ENCODE data around the gene SCN7A.
"Not testable (repeated sequence)": the region's sequence is repeated elsewhere in the genome, so short reads cannot be mapped to it uniquely, and the experiment has no call there.

Gene SCN7A

GRCh38 chr2:166455823-166456222 lies 38.2 kb downstream of the SCN7A start:
- H3K4me1 ChIP-seq (ENCODE audit: control insufficient read depth in 1 of 2, insufficient read depth in 2 of 2, low read length in 2 of 2); H3K9ac ChIP-seq (ENCODE audit: low read depth in 1 of 2, low read length in 2 of 2); H3K36me3 ChIP-seq (ENCODE audit: control insufficient read depth in 1 of 2, insufficient read depth in 2 of 2, low read length in 2 of 2): not testable (repeated sequence)

GRCh38 chr2:166454006-166454595 lies 39.9 kb downstream of the SCN7A start:
- no peak overlapping the region for H3K4me3 ChIP-seq (ENCODE audit: low read depth in 1 of 2, low read length in 2 of 2)
- H3K9ac ChIP-seq (ENCODE audit: low read depth in 1 of 2, low read length in 2 of 2): no peak overlapping the region
- no peaks in the 10 kb centered on the region for H3K27me3 ChIP-seq (ENCODE audit: control insufficient read depth in 1 of 2, insufficient read depth in 2 of 2, low read length in 2 of 2)
- H3K27ac ChIP-seq (ENCODE audit: low read depth, low read length): no peak overlapping the region
- no peaks in the 10 kb centered on the region for H3K4me1 ChIP-seq (ENCODE audit: control insufficient read depth in 1 of 2, insufficient read depth in 2 of 2, low read length in 2 of 2)
- no peaks in the 10 kb centered on the region for H3K36me3 ChIP-seq (ENCODE audit: control insufficient read depth in 1 of 2, insufficient read depth in 2 of 2, low read length in 2 of 2)
- H3K9me3 ChIP-seq (ENCODE audit: control insufficient read depth in 1 of 2, low read length in 2 of 2): no peaks in the 10 kb centered on the region

More at GRCh38 chr2:166455823-166456222, 38.2 kb downstream of the SCN7A start:
- not testable (repeated sequence) for H3K9me3 ChIP-seq (ENCODE audit: control insufficient read depth in 1 of 2, low read length in 2 of 2); H3K27me3 ChIP-seq (ENCODE audit: control insufficient read depth in 1 of 2, insufficient read depth in 2 of 2, low read length in 2 of 2); H3K27ac ChIP-seq (ENCODE audit: low read depth, low read length); H3K4me3 ChIP-seq (ENCODE audit: low read depth in 1 of 2, low read length in 2 of 2)

- Histone ChIP-seq H3K9me3 (ENCODE audit: control insufficient read depth in 1 of 2, low read length in 2 of 2) (no peaks in the 10 kb centered on the region), H3K4me3 (ENCODE audit: low read depth in 1 of 2, low read length in 2 of 2) (no peak overlapping the region), H3K27ac (ENCODE audit: low read depth, low read length) (no peak overlapping the region), H3K9ac (ENCODE audit: low read depth in 1 of 2, low read length in 2 of 2) (no peak overlapping the region), H3K4me1 (ENCODE audit: control insufficient read depth in 1 of 2, insufficient read depth in 2 of 2, low read length in 2 of 2) (no peaks in the 10 kb centered on the region), H3K36me3 (ENCODE audit: control insufficient read depth in 1 of 2, insufficient read depth in 2 of 2, low read length in 2 of 2) (no peaks in the 10 kb centered on the region), H3K27me3 (ENCODE audit: control insufficient read depth in 1 of 2, insufficient read depth in 2 of 2, low read length in 2 of 2) (no peaks in the 10 kb centered on the region)
Observed at GRCh38 chr2:166451468-166451867, 42.6 kb downstream of the SCN7A start.

- Histone ChIP-seq H3K36me3 (ENCODE audit: control insufficient read depth in 1 of 2, insufficient read depth in 2 of 2, low read length in 2 of 2) (no peaks in the 10 kb centered on the region), H3K27me3 (ENCODE audit: control insufficient read depth in 1 of 2, insufficient read depth in 2 of 2, low read length in 2 of 2) (no peaks in the 10 kb centered on the region), H3K4me1 (ENCODE audit: control insufficient read depth in 1 of 2, insufficient read depth in 2 of 2, low read length in 2 of 2) (no peaks in the 10 kb centered on the region), H3K27ac (ENCODE audit: low read depth, low read length) (no peak overlapping the region), H3K9ac (ENCODE audit: low read depth in 1 of 2, low read length in 2 of 2) (no peak overlapping the region), H3K9me3 (ENCODE audit: control insufficient read depth in 1 of 2, low read length in 2 of 2) (no peaks in the 10 kb centered on the region), H3K4me3 (ENCODE audit: low read depth in 1 of 2, low read length in 2 of 2) (no peak overlapping the region)
Observed at GRCh38 chr2:166449439-166449838, 44.6 kb downstream of the SCN7A start.

GRCh38 chr2:166448106-166448505 lies 45.9 kb downstream of the SCN7A start:
- no peak overlapping the region for H3K9ac ChIP-seq (ENCODE audit: low read depth in 1 of 2, low read length in 2 of 2)
- no peaks in the 10 kb centered on the region for H3K36me3 ChIP-seq (ENCODE audit: control insufficient read depth in 1 of 2, insufficient read depth in 2 of 2, low read length in 2 of 2)
- H3K4me1 ChIP-seq (ENCODE audit: control insufficient read depth in 1 of 2, insufficient read depth in 2 of 2, low read length in 2 of 2): no peaks in the 10 kb centered on the region

GRCh38 chr2:166444306-166444705 lies 49.7 kb downstream of the SCN7A start:
- no peak overlapping the region for H3K27ac ChIP-seq (ENCODE audit: low read depth, low read length)
- H3K4me3 ChIP-seq (ENCODE audit: low read depth in 1 of 2, low read length in 2 of 2): no peak overlapping the region
- H3K36me3 ChIP-seq (ENCODE audit: control insufficient read depth in 1 of 2, insufficient read depth in 2 of 2, low read length in 2 of 2): no peaks in the 10 kb centered on the region
- H3K9ac ChIP-seq (ENCODE audit: low read depth in 1 of 2, low read length in 2 of 2): no peak overlapping the region
- H3K4me1 ChIP-seq (ENCODE audit: control insufficient read depth in 1 of 2, insufficient read depth in 2 of 2, low read length in 2 of 2): no peaks in the 10 kb centered on the region
- H3K27me3 ChIP-seq (ENCODE audit: control insufficient read depth in 1 of 2, insufficient read depth in 2 of 2, low read length in 2 of 2): no peaks in the 10 kb centered on the region
- no peaks in the 10 kb centered on the region for H3K9me3 ChIP-seq (ENCODE audit: control insufficient read depth in 1 of 2, low read length in 2 of 2)

More at GRCh38 chr2:166448106-166448505, 45.9 kb downstream of the SCN7A start:
- H3K4me3 ChIP-seq (ENCODE audit: low read depth in 1 of 2, low read length in 2 of 2): no peak overlapping the region
- no peaks in the 10 kb centered on the region for H3K9me3 ChIP-seq (ENCODE audit: control insufficient read depth in 1 of 2, low read length in 2 of 2)
- no peaks in the 10 kb centered on the region for H3K27me3 ChIP-seq (ENCODE audit: control insufficient read depth in 1 of 2, insufficient read depth in 2 of 2, low read length in 2 of 2)
- no peak overlapping the region for H3K27ac ChIP-seq (ENCODE audit: low read depth, low read length)

- H3K9me3 ChIP-seq (ENCODE audit: control insufficient read depth in 1 of 2, low read length in 2 of 2): no peaks in the 10 kb centered on the region
- no peak overlapping the region for H3K4me3 ChIP-seq (ENCODE audit: low read depth in 1 of 2, low read length in 2 of 2)
- no peaks in the 10 kb centered on the region for H3K27me3 ChIP-seq (ENCODE audit: control insufficient read depth in 1 of 2, insufficient read depth in 2 of 2, low read length in 2 of 2)
- no peak overlapping the region for H3K27ac ChIP-seq (ENCODE audit: low read depth, low read length)
- no peaks in the 10 kb centered on the region for H3K4me1 ChIP-seq (ENCODE audit: control insufficient read depth in 1 of 2, insufficient read depth in 2 of 2, low read length in 2 of 2)
- H3K9ac ChIP-seq (ENCODE audit: low read depth in 1 of 2, low read length in 2 of 2): no peak overlapping the region
- no peaks in the 10 kb centered on the region for H3K36me3 ChIP-seq (ENCODE audit: control insufficient read depth in 1 of 2, insufficient read depth in 2 of 2, low read length in 2 of 2)
Observed at GRCh38 chr2:166440313-166440712, 53.7 kb downstream of the SCN7A start.

- H3K4me3 ChIP-seq (ENCODE audit: low read depth in 1 of 2, low read length in 2 of 2): no peak overlapping the region
- no peaks in the 10 kb centered on the region for H3K9me3 ChIP-seq (ENCODE audit: control insufficient read depth in 1 of 2, low read length in 2 of 2)
- H3K36me3 ChIP-seq (ENCODE audit: control insufficient read depth in 1 of 2, insufficient read depth in 2 of 2, low read length in 2 of 2): no peaks in the 10 kb centered on the region
- no peak overlapping the region for H3K27ac ChIP-seq (ENCODE audit: low read depth, low read length)
- H3K9ac ChIP-seq (ENCODE audit: low read depth in 1 of 2, low read length in 2 of 2): no peak overlapping the region
- H3K27me3 ChIP-seq (ENCODE audit: control insufficient read depth in 1 of 2, insufficient read depth in 2 of 2, low read length in 2 of 2): no peaks in the 10 kb centered on the region
- H3K4me1 ChIP-seq (ENCODE audit: control insufficient read depth in 1 of 2, insufficient read depth in 2 of 2, low read length in 2 of 2): no peaks in the 10 kb centered on the region
Observed at GRCh38 chr2:166439078-166439477, 55.0 kb downstream of the SCN7A start.

GRCh38 chr2:166436976-166437375 lies 57.1 kb downstream of the SCN7A start:
- Histone ChIP-seq H3K9me3 (ENCODE audit: control insufficient read depth in 1 of 2, low read length in 2 of 2) (no peaks in the 10 kb centered on the region), H3K27me3 (ENCODE audit: control insufficient read depth in 1 of 2, insufficient read depth in 2 of 2, low read length in 2 of 2) (no peaks in the 10 kb centered on the region), H3K4me1 (ENCODE audit: control insufficient read depth in 1 of 2, insufficient read depth in 2 of 2, low read length in 2 of 2) (no peaks in the 10 kb centered on the region), H3K36me3 (ENCODE audit: control insufficient read depth in 1 of 2, insufficient read depth in 2 of 2, low read length in 2 of 2) (no peaks in the 10 kb centered on the region), H3K4me3 (ENCODE audit: low read depth in 1 of 2, low read length in 2 of 2) (no peak overlapping the region), H3K27ac (ENCODE audit: low read depth, low read length) (no peak overlapping the region), H3K9ac (ENCODE audit: low read depth in 1 of 2, low read length in 2 of 2) (no peak overlapping the region)

- H3K27ac ChIP-seq (ENCODE audit: low read depth, low read length): no peak overlapping the region
- no peaks in the 10 kb centered on the region for H3K27me3 ChIP-seq (ENCODE audit: control insufficient read depth in 1 of 2, insufficient read depth in 2 of 2, low read length in 2 of 2)
- no peaks in the 10 kb centered on the region for H3K9me3 ChIP-seq (ENCODE audit: control insufficient read depth in 1 of 2, low read length in 2 of 2)
- H3K4me3 ChIP-seq (ENCODE audit: low read depth in 1 of 2, low read length in 2 of 2): no peak overlapping the region
- no peak overlapping the region for H3K9ac ChIP-seq (ENCODE audit: low read depth in 1 of 2, low read length in 2 of 2)
- H3K4me1 ChIP-seq (ENCODE audit: control insufficient read depth in 1 of 2, insufficient read depth in 2 of 2, low read length in 2 of 2): no peaks in the 10 kb centered on the region
- no peaks in the 10 kb centered on the region for H3K36me3 ChIP-seq (ENCODE audit: control insufficient read depth in 1 of 2, insufficient read depth in 2 of 2, low read length in 2 of 2)
Observed at GRCh38 chr2:166436189-166436588, 57.9 kb downstream of the SCN7A start.

GRCh38 chr2:166434491-166434890 lies 59.6 kb downstream of the SCN7A start:
- Histone ChIP-seq H3K27me3 (ENCODE audit: control insufficient read depth in 1 of 2, insufficient read depth in 2 of 2, low read length in 2 of 2) (no peaks in the 10 kb centered on the region), H3K36me3 (ENCODE audit: control insufficient read depth in 1 of 2, insufficient read depth in 2 of 2, low read length in 2 of 2) (no peaks in the 10 kb centered on the region), H3K4me3 (ENCODE audit: low read depth in 1 of 2, low read length in 2 of 2) (no peak overlapping the region), H3K9me3 (ENCODE audit: control insufficient read depth in 1 of 2, low read length in 2 of 2) (no peaks in the 10 kb centered on the region), H3K4me1 (ENCODE audit: control insufficient read depth in 1 of 2, insufficient read depth in 2 of 2, low read length in 2 of 2) (no peaks in the 10 kb centered on the region), H3K27ac (ENCODE audit: low read depth, low read length) (no peak overlapping the region), H3K9ac (ENCODE audit: low read depth in 1 of 2, low read length in 2 of 2) (no peak overlapping the region)
